Erythroblast (primary cell): ENCODE data around the gene PHRF1.

ENCODE experiments used
- GATA1 ChIP-seq: IDR thresholded peaks from 2 replicates; pipeline ENCODE4 v1.6.1; 2011; ENCODE audit warnings: low read depth, mild to moderate bottlenecking, control low read depth, low read length, moderate library complexity
- POLR2A ChIP-seq: IDR thresholded peaks from 2 replicates; pipeline ENCODE4 v1.6.1; 2011; ENCODE audit warnings: mild to moderate bottlenecking, low read length

DNA sequence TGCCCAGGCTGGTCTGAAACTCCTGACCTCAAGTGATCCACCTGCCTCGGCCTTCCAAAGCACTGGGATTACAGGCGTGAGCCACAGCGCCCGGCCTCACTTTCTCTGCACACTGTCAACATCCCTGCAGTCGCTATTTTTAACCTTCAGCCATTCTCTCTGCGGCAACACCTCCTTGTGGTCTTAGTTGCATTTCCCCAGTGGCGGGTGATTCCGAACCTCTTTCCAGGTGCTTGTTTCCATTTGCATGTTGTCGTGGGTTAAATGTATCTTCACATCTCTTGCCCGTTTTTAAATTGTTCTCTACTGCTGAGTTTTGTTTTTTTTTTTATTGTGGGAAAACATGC is 52.9 kb downstream of the PHRF1 start:
- TF ChIP-seq POLR2A (no peak), GATA1 (no peak)
